HepG2 (cell line): ENCODE measurements around the gene CCDC170. TPM values are rescaled to one million over a fixed set of nuclear protein-coding genes. Genes with fewer than 3 reads are reported as not detected.

Experiments
- BRF2 ChIP-seq: sonication (generic); formaldehyde crosslinking; IDR thresholded peaks from 2 replicates; pipeline ENCODE4 v1.8.1; 2022; ENCODE audit warnings: mild to moderate bottlenecking, missing genetic modification reagents
- DMAP1 ChIP-seq: IDR thresholded peaks from 2 replicates; pipeline ENCODE4 v1.6.1; 2016
- GABPB1 ChIP-seq: IDR thresholded peaks from 2 replicates; pipeline ENCODE4 v1.6.1; 2016; ENCODE audit warnings: mild to moderate bottlenecking, missing genetic modification reagents, moderate library complexity, missing compliant biosample characterization
- KLF12 ChIP-seq: sonication (generic); formaldehyde crosslinking; IDR thresholded peaks from 2 replicates; pipeline ENCODE4 v1.4.0; 2020; ENCODE audit warnings: missing genetic modification reagents, borderline replicate concordance
- KLF13 ChIP-seq: sonication (generic); formaldehyde crosslinking; IDR thresholded peaks from 2 replicates; pipeline ENCODE4 v1.4.0; 2020; ENCODE audit warnings: mild to moderate bottlenecking, missing genetic modification reagents
- KLF15 ChIP-seq: sonication (generic); formaldehyde crosslinking; IDR thresholded peaks from 2 replicates; pipeline ENCODE4 v1.8.1; 2023; ENCODE audit warnings: borderline replicate concordance, mild to moderate bottlenecking, inconsistent platforms, missing genetic modification reagents, mixed read lengths
- MAFK ChIP-seq, 2 experiments: IDR thresholded peaks in 1 of 2; conservative IDR thresholded peaks in 1 of 2; 2 replicates each; pipeline ENCODE4 v1.6.1; 2011; ENCODE audit warnings: improper control_type of control experiment in 2 of 2, low read length in 2 of 2
- MBNL3 ChIP-seq: fragments of 250-450 bp; sonication (Bioruptor Pico); conservative IDR thresholded peaks from 2 replicates; pipeline ENCODE4 v1.8.0; 2022; ENCODE audit warnings: mild to moderate bottlenecking, inconsistent platforms
- NBN ChIP-seq: fragments of 450-650 bp; conservative IDR thresholded peaks from 2 replicates; pipeline ENCODE4 v1.6.1; 2017
- NKX3-1 ChIP-seq: sonication (generic); formaldehyde crosslinking; IDR thresholded peaks from 2 replicates; pipeline ENCODE4 v1.5.0; 2020; ENCODE audit warnings: missing genetic modification reagents
- NONO ChIP-seq, 2 experiments: fragments of 450-650 bp in 1 of 2; sonication (generic) in 1 of 2; formaldehyde crosslinking in 1 of 2; IDR thresholded peaks in 1 of 2; conservative IDR thresholded peaks in 1 of 2; 2 replicates each; pipeline versions ENCODE4 v1.6.1 to v1.8.0; 2017 to 2022; ENCODE audit warnings: mild to moderate bottlenecking in 1 of 2, missing genetic modification reagents in 1 of 2, moderate library complexity in 1 of 2
- RELA ChIP-seq: sonication (generic); formaldehyde crosslinking; IDR thresholded peaks from 2 replicates; pipeline ENCODE4 v1.4.0; 2020; ENCODE audit warnings: missing genetic modification reagents
- SCMH1 ChIP-seq: sonication (generic); formaldehyde crosslinking; IDR thresholded peaks from 2 replicates; pipeline ENCODE4 v1.9.0; 2021; ENCODE audit warnings: missing genetic modification reagents, mild to moderate bottlenecking, borderline replicate concordance
- SKIL ChIP-seq: sonication (generic); formaldehyde crosslinking; IDR thresholded peaks from 2 replicates; pipeline ENCODE4 v1.8.0; 2022; ENCODE audit warnings: missing genetic modification reagents, mild to moderate bottlenecking, moderate library complexity, borderline replicate concordance
- SOX6 ChIP-seq, 2 experiments: fragments of 450-650 bp in 1 of 2; sonication (generic) in 1 of 2; formaldehyde crosslinking in 1 of 2; IDR thresholded peaks; 2 replicates each; pipeline versions ENCODE4 v1.4.0 to v1.6.1; 2017 to 2020; ENCODE audit warnings: antibody characterized with exemption in 1 of 2, mild to moderate bottlenecking in 1 of 2, missing genetic modification reagents in 1 of 2
- STAG1 ChIP-seq: sonication (generic); formaldehyde crosslinking; IDR thresholded peaks from 2 replicates; pipeline ENCODE4 v1.4.0; 2020; ENCODE audit warnings: missing genetic modification reagents
- TAF15 ChIP-seq: fragments of 200-400 bp; formaldehyde crosslinking; IDR thresholded peaks from one replicate; pipeline ENCODE4 v1.6.1; 2018; ENCODE audit warnings: mild to moderate bottlenecking, low read depth, low read length; ENCODE audit not compliant: poor library complexity, severe bottlenecking
- ZMYM2 ChIP-seq: sonication (generic); formaldehyde crosslinking; IDR thresholded peaks from 2 replicates; pipeline ENCODE4 v1.8.0; 2022; ENCODE audit warnings: mild to moderate bottlenecking, missing genetic modification reagents
- ZNF326 ChIP-seq: sonication (generic); formaldehyde crosslinking; IDR thresholded peaks from 2 replicates; pipeline ENCODE4 v1.4.0; 2020; ENCODE audit warnings: missing genetic modification reagents, borderline replicate concordance
- polyA plus RNA-seq, 8 experiments: library from polyadenylated mRNA; depleted of rRNA in 3 of 8; stranded (reverse) in 7 of 8; unstranded in 1 of 8; fragments of >200 nt; fragmentation: Illumina TruSeq in 4 of 8; extraction: Trizol in 4 of 8; gene quantifications; 2 replicates each; pipeline versions ENCODE4 v1.2.1 to v1.2.3, GENCODE V29; 2011 to 2016; ENCODE audit warnings: low read depth in 4 of 8, missing spikeins in 1 of 8, mixed read lengths in 1 of 8; ENCODE audit not compliant: insufficient read depth in 1 of 8
- total RNA-seq, 5 experiments: library from RNA; depleted of rRNA; stranded (reverse); fragments of >200 nt; fragmentation: Illumina TruSeq; extraction: Trizol; gene quantifications; 2 replicates each; pipeline ENCODE4 v1.2.3, GENCODE V29; 2016; ENCODE audit warnings: low read depth in 1 of 5
- TF ChIP-seq, protein P1 (sequence below): sonication (generic); formaldehyde crosslinking; IDR thresholded peaks from 2 replicates; pipeline ENCODE4 v1.4.0; 2020; ENCODE audit warnings: missing genetic modification reagents, borderline replicate concordance
- TF ChIP-seq, protein P2 (sequence below): sonication (generic); formaldehyde crosslinking; IDR thresholded peaks from 2 replicates; pipeline ENCODE4 v1.4.0; 2020; ENCODE audit warnings: missing genetic modification reagents

CCDC170 gene
- total and polyA plus RNA-seq, 2 of the 13 experiments (the other 11 are each of a cell fraction or from before 2014, with no cell fraction given) = 0.90 to 5.1 TPM

GRCh38 chr6:151494235-151494935, 568 bp downstream of the CCDC170 start (continued):
- TF ChIP-seq MBNL3 (CRISPR knock-in tag) (no peak), NBN (no peak), KLF12 (CRISPR knock-in tag) (no peak), KLF15 (CRISPR knock-in tag) (no peak; the same call in 1 of the 2 replicates), TAF15 (no peak), NONO (IDR thresholded peaks at IDR 0.05) (no peak), NONO (CRISPR knock-in tag; conservative IDR thresholded peaks at IDR 0.05) (no peak), NKX3-1 (CRISPR knock-in tag) (peak; percentile 59; the same call in 1 of the 2 replicates), KLF13 (CRISPR knock-in tag) (no peak), ZNF326 (CRISPR knock-in tag) (no peak), STAG1 (CRISPR knock-in tag) (no peak), MAFK (conservative IDR thresholded peaks at IDR 0.05 in 1 of 2, IDR thresholded peaks at IDR 0.05 in 1 of 2; ENCODE audit: low read length in 2 of 2) (no peak), SOX6 (IDR thresholded peaks at IDR 0.05) (no peak), SOX6 (CRISPR knock-in tag; IDR thresholded peaks at IDR 0.05) (peak; percentile 68), GABPB1 (CRISPR knock-in tag) (peak; percentile 23; the same call in 1 of the 2 replicates), SKIL (no peak), RELA (CRISPR knock-in tag) (no peak), SCMH1 (CRISPR knock-in tag) (no peak), ZMYM2 (CRISPR knock-in tag) (peak; percentile 89), BRF2 (CRISPR knock-in tag) (no peak), DMAP1 (CRISPR knock-in tag) (no peak)
- TF ChIP-seq, protein P1, sequence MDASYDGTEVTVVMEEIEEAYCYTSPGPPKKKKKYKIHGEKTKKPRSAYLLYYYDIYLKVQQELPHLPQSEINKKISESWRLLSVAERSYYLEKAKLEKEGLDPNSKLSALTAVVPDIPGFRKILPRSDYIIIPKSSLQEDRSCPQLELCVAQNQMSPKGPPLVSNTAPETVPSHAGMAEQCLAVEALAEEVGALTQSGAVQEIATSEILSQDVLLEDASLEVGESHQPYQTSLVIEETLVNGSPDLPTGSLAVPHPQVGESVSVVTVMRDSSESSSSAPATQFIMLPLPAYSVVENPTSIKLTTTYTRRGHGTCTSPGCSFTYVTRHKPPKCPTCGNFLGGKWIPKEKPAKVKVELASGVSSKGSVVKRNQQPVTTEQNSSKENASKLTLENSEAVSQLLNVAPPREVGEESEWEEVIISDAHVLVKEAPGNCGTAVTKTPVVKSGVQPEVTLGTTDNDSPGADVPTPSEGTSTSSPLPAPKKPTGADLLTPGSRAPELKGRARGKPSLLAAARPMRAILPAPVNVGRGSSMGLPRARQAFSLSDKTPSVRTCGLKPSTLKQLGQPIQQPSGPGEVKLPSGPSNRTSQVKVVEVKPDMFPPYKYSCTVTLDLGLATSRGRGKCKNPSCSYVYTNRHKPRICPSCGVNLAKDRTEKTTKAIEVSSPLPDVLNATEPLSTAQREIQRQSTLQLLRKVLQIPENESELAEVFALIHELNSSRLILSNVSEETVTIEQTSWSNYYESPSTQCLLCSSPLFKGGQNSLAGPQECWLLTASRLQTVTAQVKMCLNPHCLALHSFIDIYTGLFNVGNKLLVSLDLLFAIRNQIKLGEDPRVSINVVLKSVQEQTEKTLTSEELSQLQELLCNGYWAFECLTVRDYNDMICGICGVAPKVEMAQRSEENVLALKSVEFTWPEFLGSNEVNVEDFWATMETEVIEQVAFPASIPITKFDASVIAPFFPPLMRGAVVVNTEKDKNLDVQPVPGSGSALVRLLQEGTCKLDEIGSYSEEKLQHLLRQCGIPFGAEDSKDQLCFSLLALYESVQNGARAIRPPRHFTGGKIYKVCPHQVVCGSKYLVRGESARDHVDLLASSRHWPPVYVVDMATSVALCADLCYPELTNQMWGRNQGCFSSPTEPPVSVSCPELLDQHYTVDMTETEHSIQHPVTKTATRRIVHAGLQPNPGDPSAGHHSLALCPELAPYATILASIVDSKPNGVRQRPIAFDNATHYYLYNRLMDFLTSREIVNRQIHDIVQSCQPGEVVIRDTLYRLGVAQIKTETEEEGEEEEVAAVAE (CRISPR knock-in tag) = no peak
- TF ChIP-seq, protein P2, sequence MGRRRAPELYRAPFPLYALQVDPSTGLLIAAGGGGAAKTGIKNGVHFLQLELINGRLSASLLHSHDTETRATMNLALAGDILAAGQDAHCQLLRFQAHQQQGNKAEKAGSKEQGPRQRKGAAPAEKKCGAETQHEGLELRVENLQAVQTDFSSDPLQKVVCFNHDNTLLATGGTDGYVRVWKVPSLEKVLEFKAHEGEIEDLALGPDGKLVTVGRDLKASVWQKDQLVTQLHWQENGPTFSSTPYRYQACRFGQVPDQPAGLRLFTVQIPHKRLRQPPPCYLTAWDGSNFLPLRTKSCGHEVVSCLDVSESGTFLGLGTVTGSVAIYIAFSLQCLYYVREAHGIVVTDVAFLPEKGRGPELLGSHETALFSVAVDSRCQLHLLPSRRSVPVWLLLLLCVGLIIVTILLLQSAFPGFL (CRISPR knock-in tag) = peak; percentile 89; the same call in 1 of the 2 replicates
